GM12865 (cell line): ENCODE results near the gene C13orf46.

Experiments
- DNase-seq: peaks from one replicate; pipeline ENCODE4 v3.0.0; 2010; ENCODE audit warnings: low read depth
- H3K4me3 ChIP-seq: 2 replicates; pipeline ENCODE4 v1.5.1; 2011; ENCODE audit warnings: mild to moderate bottlenecking, low read depth, low read length, control low read depth
- TF ChIP-seq, protein P1 (sequence below): IDR thresholded peaks from 2 replicates; pipeline ENCODE4 v1.5.1; 2011; ENCODE audit warnings: low read length, control low read depth, low read depth, inconsistent platforms; ENCODE audit not compliant: insufficient read depth; ENCODE audit errors: missing control alignments

Gene C13orf46

DNA sequence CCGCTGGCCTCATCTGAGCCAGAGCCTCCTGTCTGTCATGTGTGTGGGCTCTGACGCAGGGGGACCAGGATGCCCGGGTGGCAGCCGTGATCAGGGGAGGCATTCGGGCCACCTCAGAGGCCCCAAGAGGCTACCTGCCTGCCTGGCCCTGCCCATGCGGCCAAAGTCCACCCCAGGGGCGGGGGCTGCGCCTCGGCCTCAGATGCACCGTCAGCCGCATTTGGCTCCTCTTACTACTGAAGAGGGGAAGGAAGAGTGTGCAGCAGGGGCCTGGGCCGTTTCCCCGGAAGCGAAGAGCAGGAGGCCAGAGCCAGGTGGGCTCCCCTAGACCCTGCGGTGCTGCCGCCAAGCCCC, 34.0 kb downstream of the C13orf46 start:
- TF ChIP-seq, protein P1, sequence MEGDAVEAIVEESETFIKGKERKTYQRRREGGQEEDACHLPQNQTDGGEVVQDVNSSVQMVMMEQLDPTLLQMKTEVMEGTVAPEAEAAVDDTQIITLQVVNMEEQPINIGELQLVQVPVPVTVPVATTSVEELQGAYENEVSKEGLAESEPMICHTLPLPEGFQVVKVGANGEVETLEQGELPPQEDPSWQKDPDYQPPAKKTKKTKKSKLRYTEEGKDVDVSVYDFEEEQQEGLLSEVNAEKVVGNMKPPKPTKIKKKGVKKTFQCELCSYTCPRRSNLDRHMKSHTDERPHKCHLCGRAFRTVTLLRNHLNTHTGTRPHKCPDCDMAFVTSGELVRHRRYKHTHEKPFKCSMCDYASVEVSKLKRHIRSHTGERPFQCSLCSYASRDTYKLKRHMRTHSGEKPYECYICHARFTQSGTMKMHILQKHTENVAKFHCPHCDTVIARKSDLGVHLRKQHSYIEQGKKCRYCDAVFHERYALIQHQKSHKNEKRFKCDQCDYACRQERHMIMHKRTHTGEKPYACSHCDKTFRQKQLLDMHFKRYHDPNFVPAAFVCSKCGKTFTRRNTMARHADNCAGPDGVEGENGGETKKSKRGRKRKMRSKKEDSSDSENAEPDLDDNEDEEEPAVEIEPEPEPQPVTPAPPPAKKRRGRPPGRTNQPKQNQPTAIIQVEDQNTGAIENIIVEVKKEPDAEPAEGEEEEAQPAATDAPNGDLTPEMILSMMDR = no peak
- DNase-seq = no peak

DNA sequence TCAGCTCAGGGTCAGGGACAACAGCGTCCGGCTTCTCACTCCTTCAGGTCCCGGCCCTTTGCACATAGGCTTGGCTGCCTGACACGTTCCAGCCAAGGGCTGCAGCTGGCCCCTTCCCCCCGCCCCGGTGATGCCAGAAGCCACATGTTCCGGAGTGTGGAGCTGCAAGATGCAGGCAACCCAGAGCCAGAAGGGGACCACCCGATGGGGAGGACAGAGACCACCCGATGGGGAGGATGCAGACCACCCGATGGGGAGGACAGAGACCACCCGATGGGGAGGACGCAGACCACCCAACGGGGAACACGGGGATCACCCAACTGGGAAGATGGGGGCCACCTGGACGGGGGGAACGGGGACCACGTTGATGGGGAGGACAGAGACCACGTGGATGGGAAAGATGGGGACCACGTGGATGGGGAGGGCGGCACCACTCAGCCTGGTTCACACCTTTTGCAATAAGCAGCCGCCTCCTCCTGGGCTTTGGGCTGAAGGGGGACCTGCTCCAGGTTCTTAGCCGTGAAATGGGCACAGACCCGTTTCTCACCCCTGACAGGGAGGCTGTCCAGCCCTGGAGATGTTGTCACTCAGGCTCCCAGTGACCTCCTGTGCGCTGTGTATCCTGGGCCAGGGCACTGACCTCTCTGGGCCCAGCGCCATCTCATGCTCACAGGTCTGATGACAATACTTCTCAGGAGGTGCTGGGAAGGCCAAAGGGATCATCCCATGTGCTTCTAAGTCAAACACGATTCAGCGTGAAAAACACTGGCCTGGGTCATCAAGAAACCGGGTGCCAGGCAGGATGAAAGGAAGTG, 34.5 kb downstream of the C13orf46 start:
- H3K4me3 ChIP-seq = no peak overlapping the region
- TF ChIP-seq, protein P1 = no peak
- no peak for DNase-seq

More for the DNA sequence above, 34.0 kb downstream of the C13orf46 start:
- no peak overlapping the region for H3K4me3 ChIP-seq

DNA sequence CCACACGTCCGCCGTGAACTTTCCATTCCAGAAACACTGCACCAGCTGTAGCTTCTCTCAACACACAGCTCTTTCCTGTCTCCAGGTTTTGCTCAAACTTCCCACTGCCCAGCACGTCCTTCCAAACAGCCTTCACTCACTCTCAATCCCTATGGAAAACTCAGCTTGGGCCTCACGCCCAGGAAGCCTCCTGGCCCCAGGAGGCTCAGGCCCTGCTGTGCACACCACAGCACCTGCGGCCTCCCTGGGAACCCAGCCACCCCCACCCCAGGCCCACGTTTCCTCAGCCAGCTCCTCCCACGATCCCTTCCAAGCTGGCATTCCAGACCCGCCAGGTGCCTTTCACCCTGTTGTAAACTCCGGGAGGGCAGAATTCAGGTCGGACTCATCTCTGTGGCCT, 35.2 kb downstream of the C13orf46 start:
- H3K4me3 ChIP-seq = no peak overlapping the region
- no peak for DNase-seq
- TF ChIP-seq, protein P1 = no peak

DNA sequence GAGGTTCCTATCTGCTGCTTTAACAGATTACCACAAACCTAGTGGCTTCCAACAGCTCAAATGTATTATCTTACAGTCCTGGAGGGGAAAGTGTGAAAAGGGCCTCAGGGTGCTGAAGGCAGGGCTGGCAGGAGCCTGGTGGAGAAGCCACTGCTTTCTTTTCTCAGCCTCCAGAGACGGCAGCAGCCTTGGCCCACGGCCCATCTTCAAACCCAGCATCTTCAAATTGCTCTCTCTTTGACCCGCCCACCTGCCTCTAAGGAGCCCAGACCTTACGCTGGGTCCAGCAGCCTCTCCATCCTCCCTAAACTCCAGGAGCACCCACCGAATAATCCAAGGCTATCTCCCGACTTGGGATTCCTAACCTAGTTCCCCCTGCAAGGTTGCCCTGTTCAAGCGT, 35.6 kb downstream of the C13orf46 start:
- H3K4me3 ChIP-seq = no peak overlapping the region
- TF ChIP-seq, protein P1 = no peak
- no peak for DNase-seq

DNA sequence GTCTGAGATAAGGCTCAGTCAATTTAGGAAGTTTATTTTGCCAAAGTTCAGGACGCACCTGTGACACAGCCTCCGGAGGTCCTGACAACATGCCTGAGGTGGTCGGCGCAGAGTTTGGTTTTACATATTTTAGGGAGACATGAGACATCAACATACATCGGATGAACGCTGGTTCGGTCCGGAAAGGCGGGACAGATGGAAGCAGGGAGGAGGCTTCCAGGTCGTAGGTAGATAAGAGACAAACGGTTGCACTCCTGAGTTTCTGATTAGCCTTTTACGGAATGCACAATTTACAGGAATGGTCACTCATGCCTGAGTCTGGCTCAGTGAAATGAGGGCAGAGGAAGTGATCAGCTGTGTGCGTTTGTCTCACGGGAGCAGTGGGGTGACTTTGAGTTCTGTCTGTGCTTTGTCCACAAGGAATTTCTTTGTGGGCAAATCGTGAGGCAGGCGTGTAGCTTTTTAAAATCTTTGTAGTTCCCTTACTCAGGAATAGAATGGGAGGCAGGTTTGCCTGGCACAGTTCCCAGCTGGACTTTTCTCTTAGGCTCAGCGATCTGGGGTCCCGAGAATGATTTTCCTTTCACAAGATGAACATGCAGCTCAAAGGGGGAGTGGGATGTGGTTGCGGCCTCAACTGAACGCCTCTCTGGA, 36.2 kb downstream of the C13orf46 start:
- TF ChIP-seq, protein P1 = no peak
- no peak for DNase-seq

DNA sequence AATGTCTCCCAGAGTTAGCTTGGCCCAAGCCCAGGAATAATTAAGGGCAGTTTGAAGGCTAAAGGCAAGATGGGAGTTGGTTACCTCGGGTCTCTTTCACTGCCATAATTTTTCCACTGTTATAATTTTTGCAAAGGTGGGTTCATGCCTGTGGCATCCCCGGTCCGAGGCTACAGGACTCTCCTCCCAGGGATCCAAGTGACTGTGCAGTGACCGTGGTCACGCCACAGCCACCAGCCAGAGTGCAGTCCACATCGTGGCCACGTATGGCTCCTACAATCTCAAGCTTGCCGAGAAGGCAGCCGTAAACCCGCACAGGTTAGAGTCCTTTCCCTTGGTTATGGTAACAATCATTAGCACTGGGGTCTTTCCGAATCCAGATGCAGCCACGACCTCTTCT, 36.8 kb downstream of the C13orf46 start:
- TF ChIP-seq, protein P1 = no peak
- H3K4me3 ChIP-seq = no peak overlapping the region
- no peak for DNase-seq

More for the DNA sequence above, 36.2 kb downstream of the C13orf46 start:
- no peak overlapping the region for H3K4me3 ChIP-seq
